MCF 10A (cell line): ENCODE results near the gene TNNT2. TPM values are rescaled to one million over a fixed set of nuclear protein-coding genes. Genes with fewer than 3 reads are reported as not detected.

Source experiments
- BruUV-seq: library from RNA; stranded (reverse); fragments of 400-500 nt; replicated peaks from 2 replicates; lab custom pipeline; 2021; lab: Mats Ljungman, UMichigan
- CTCF ChIA-PET: fragments of 300-600 bp; sonication (Branson Sonifier 250); formaldehyde crosslinking; extraction: SDS; loops from one replicate; lab custom pipeline; 2021; ENCODE audit warnings: antibody characterized with exemption, inconsistent platforms; lab: Yijun Ruan, JAX
- POLR2A ChIA-PET: fragments of 300-600, 350-650 bp; sonication (Branson Sonifier 250); formaldehyde crosslinking; extraction: SDS; loops from one replicate; lab custom pipeline; 2020; ENCODE audit warnings: antibody characterized with exemption, inconsistent platforms; lab: Yijun Ruan, JAX
- DNase-seq: peaks from one replicate; pipeline ENCODE4 v3.0.0-alpha.2; 2018; ENCODE audit not compliant: unreplicated experiment
- H3K27ac Mint-ChIP-seq: one replicate; pipeline ENCODE4 v1.8.0; 2022; ENCODE audit warnings: mild to moderate bottlenecking, low read depth, mixed read lengths; ENCODE audit not compliant: unreplicated experiment
- H3K27me3 Mint-ChIP-seq: one replicate; pipeline ENCODE4 v1.8.0; 2022; ENCODE audit warnings: mixed read lengths; ENCODE audit not compliant: insufficient read depth, unreplicated experiment
- H3K36me3 Mint-ChIP-seq: one replicate; pipeline ENCODE4 v1.8.0; 2022; ENCODE audit warnings: mild to moderate bottlenecking, moderate library complexity, mixed read lengths; ENCODE audit not compliant: insufficient read depth, unreplicated experiment
- H3K4me1 Mint-ChIP-seq: one replicate; pipeline ENCODE4 v1.8.0; 2022; ENCODE audit warnings: mixed read lengths; ENCODE audit not compliant: insufficient read depth, unreplicated experiment
- H3K4me3 Mint-ChIP-seq: one replicate; pipeline ENCODE4 v1.8.0; 2022; ENCODE audit warnings: mild to moderate bottlenecking, moderate library complexity, mixed read lengths; ENCODE audit not compliant: unreplicated experiment
- H3K9me3 Mint-ChIP-seq: one replicate; pipeline ENCODE4 v1.8.0; 2022; ENCODE audit warnings: mixed read lengths; ENCODE audit not compliant: unreplicated experiment
- intact Hi-C: fragments of 100-400 bp; cut with micrococcal nuclease; formaldehyde crosslinking; loops from 2 replicates; pipeline ENCODE4 v1.14.1; 2022
- total RNA-seq: library from RNA; stranded (reverse); gene quantifications from 2 replicates; pipeline ENCODE4 v1.2.3, GENCODE V29; 2022
- TF ChIP-seq, protein P1 (sequence below): fragments of 200-600 bp; IDR thresholded peaks from one replicate; pipeline ENCODE4 v1.8.0; 2022; ENCODE audit warnings: antibody characterized with exemption, mild to moderate bottlenecking; ENCODE audit not compliant: unreplicated experiment

TNNT2 gene
- total RNA-seq, 1 experiment from 2014 or later = 0.37 TPM

DNA sequence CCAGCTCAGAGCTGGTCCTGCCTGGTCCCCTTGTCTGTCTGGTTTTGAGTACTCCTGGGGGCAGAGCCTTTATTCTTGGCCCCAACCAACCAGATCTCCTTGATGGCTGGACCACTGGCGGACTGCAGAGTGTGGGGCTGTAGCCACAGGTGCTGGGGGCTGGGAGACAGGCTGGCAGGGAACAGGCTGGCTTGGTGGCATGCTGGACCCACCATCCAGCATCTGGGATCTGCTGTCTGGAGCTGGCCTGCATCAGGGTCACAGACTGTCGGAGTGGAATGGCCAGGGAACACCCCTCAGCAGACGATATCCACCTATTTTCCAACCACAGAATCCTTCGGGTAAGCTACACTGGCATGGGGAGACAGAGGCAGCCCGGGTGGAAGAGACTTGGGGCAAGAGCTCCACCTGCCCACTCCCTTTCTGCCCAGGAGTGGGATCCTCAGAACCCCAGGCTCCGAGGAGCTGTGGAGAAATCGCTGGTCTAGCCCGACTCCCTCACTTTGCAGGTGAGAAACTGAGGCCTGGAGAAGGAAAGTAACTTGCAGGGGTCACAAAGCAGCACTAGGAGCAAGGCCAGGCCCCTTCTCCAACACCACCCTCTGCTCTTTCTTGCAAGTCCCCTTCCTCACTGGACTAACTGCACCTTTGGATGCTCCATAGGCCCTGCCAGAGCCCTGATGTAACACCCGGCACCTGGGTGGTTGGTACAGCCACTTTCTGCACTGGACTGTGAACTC is 40.6 kb downstream of the TNNT2 start:
- BruUV-seq = no TSS peak
- Mint-ChIP-seq H3K27me3 (no peaks in the 10 kb centered on the region), H3K4me1 (peaks cover 6% of the 10 kb centered on the region), H3K4me3 (no peak overlapping the region), H3K36me3 (no peaks in the 10 kb centered on the region), H3K9me3 (peaks cover 11% of the 10 kb centered on the region), H3K27ac (no peak overlapping the region)
- ChIA-PET CTCF (interaction anchor here (0.6 to 5.7 kb wide), 7 partner anchors 9 to 224 kb away, joined by 3 to 37 read pairs (median 4); no protein-coding TSS in a partner anchor), POLR2A (interaction anchor here (1.0 to 2.0 kb wide), 2 partner anchors 25 kb away, joined by 3 to 13 read pairs; no protein-coding TSS in a partner anchor)
- TF ChIP-seq, protein P1, sequence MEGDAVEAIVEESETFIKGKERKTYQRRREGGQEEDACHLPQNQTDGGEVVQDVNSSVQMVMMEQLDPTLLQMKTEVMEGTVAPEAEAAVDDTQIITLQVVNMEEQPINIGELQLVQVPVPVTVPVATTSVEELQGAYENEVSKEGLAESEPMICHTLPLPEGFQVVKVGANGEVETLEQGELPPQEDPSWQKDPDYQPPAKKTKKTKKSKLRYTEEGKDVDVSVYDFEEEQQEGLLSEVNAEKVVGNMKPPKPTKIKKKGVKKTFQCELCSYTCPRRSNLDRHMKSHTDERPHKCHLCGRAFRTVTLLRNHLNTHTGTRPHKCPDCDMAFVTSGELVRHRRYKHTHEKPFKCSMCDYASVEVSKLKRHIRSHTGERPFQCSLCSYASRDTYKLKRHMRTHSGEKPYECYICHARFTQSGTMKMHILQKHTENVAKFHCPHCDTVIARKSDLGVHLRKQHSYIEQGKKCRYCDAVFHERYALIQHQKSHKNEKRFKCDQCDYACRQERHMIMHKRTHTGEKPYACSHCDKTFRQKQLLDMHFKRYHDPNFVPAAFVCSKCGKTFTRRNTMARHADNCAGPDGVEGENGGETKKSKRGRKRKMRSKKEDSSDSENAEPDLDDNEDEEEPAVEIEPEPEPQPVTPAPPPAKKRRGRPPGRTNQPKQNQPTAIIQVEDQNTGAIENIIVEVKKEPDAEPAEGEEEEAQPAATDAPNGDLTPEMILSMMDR = no peak
- DNase-seq = no peak
- intact Hi-C loops = no loop called here

DNA sequence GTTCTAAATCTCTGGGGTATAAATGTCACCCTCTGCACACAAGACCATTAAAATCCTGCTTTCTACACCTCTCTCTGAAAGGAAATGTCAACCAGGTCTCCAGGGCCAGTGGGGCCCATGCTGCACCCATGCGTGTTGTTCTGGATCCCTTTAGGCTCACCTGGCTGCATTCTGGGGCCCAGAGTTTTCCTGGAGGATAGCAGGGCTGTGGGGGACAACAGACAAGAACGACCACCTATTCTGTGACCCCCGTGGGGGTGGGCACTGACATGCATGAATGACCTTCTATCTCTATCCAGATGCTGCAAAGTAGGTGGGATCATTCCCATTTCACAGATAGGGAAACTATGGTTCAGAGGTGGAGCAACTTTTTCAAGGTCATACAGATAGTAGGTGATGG is 41.6 kb downstream of the TNNT2 start:
- no TSS peak for BruUV-seq
- Mint-ChIP-seq H3K27ac (no peak overlapping the region), H3K4me1 (peaks cover 6% of the 10 kb centered on the region), H3K27me3 (no peaks in the 10 kb centered on the region), H3K4me3 (no peak overlapping the region), H3K36me3 (no peaks in the 10 kb centered on the region), H3K9me3 (peaks cover 1% of the 10 kb centered on the region)
- no peak for DNase-seq
- TF ChIP-seq, protein P1 = no peak
- CTCF ChIA-PET = interaction anchor here (1.1 to 5.7 kb wide), 6 partner anchors 10 to 81 kb away, joined by 3 to 37 read pairs (median 10); no protein-coding TSS in a partner anchor
- POLR2A ChIA-PET = interaction anchor here (0.8 to 2.0 kb wide), 7 partner anchors 9 to 76 kb away, joined by 3 to 13 read pairs (median 3); no protein-coding TSS in a partner anchor
- intact Hi-C loops = no loop called here

DNA sequence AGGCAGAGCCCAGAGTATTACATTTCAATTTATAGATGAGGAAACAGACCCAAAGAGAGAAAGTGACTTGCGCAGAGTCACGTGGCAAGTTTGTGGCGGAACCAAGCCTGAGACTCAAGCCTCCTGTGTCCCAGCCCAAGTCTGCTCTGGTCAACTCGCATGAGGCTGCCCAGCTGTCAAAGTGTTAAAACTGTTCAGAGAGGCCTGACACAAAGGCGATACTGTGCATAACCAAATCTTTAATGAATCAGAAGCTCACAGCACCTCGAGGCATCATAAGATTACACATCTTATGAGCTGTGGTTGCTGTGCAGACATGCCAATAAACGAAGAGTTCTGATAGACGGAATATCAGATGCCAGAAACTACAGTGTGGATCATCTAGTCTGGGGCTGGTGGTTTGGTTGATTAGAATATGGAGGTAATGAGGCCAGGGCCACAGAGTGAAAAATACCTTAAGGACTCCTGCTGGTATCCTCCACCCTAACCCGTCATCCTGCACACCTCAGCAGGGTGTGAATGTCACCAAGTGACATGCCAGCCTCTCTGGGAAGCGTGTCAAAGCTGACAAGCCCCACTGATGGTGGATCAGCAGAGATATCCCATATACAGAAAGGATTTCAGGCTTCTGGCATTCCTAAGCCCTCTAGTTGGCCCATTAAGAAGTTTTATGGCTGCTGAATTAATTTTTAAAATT is 42.2 kb downstream of the TNNT2 start:
- no peaks in the 10 kb centered on the region for H3K9me3 Mint-ChIP-seq
- ChIA-PET POLR2A (interaction anchor here (0.7 to 2.0 kb wide), 7 partner anchors 10 to 76 kb away, joined by 3 to 13 read pairs (median 3); no protein-coding TSS in a partner anchor), CTCF (interaction anchor here (0.8 to 5.7 kb wide), 7 partner anchors 11 to 81 kb away, joined by 3 to 37 read pairs (median 6); no protein-coding TSS in a partner anchor)
- no peaks in the 10 kb centered on the region for H3K27me3 Mint-ChIP-seq
- no peak for DNase-seq
- no peak overlapping the region for H3K27ac Mint-ChIP-seq
- TF ChIP-seq, protein P1 = no peak
- peaks cover 6% of the 10 kb centered on the region for H3K4me1 Mint-ChIP-seq
- no TSS peak for BruUV-seq
- no peak overlapping the region for H3K4me3 Mint-ChIP-seq
- intact Hi-C loops = no loop called here
- H3K36me3 Mint-ChIP-seq = no peaks in the 10 kb centered on the region
